Stimulated activated CD4-positive, alpha-beta T cell treated with anti-CD3 and anti-CD28 coated beads, Interleukin-1b, Interleukin-23, amount 100 ng/mL, for 1 hour (primary cell): ENCODE measurements around the gene DAAM2.
A peak's percentile ranks its signal among the peaks of the same experiment; 100 is the strongest.

ENCODE experiments used
- DNase-seq, 2 donors: peaks; one replicate each; pipeline ENCODE4 v3.0.0-alpha.2; 2020; ENCODE audit warnings: low read depth in 2 of 2

Gene DAAM2

GRCh38 chr6:39930540-39930939, 138.4 kb downstream of the DAAM2 start:
- no peak for DNase-seq

DNA sequence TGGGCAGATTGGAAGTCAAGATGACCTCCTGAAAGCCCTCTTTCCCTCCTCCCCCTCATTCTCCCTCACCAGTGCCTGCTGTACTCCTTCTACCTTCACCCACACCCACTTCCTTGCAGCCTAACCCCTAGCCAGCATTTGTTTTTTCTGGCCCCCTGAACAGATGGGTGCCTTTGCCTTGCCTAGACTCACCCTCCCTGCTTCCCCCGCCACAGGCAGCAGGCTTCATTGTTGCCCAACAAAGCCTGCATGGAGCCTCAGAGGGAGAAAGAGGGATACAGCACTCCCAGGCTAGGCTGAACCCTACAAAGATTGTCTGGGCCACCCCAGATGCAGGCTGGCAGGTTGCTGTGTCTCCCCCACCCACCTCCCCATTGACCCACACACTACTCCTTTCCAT, 139.4 kb downstream of the DAAM2 start:
- no peak for DNase-seq

DNA sequence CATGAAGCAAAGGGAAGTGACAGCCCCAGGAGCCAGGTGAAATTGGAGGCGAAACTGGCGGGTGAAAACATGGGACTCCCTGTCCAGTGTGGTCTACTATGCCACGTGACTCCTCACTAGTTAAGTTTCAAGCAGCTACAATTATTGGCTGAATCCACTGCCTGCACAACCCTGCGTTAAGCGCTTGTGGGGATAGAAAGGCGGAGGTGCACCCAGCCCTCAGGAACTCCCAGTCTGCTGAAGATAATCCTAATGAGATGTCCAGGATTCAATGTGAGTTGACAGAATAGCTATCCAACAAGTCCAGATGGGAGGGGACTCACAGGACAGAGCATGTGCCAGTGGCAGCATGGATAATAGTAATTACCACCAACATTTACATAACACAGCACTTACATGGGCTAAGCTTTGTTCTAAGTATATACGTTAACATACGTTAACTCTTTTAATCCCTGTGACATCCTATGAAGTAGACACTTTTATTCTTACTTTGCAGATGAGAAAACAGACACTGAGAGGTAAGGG, 140.3 kb downstream of the DAAM2 start:
- no peak for DNase-seq

GRCh38 chr6:39933669-39934130, 141.5 kb downstream of the DAAM2 start:
- DNase-seq: no peak

DNA sequence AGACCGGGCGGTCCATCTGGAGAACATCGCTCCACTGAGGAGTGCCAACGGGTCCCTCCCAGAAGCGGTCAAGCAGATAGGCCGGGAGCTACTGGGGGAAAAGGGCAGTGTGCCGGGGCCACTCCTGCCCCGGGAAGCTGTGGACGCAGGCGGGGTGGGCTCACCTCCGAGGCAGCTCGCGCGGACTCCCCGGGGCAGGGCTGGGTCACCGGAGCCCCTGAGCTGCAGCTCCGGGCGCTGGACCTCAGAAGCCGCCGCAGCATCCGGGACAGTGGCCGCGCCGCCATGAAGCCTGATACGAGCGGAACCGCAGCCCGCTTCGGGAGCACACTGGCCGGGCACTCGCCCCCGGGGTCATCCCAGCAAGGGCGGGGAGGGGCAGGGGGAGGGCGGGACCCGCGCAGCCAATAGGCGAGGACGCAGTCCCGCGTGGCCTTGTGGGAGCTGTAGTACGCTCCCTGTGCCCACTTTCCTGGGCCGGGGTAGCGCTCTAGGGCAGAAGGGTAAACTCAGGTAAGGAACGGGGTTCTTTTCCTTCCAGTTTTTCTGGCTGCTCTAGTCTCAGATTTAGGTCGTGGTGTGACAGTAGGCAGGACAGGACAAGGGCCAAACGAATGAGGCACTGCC, 142.1 kb downstream of the DAAM2 start, which contains the start of gene MOCS1:
TSS of gene MOCS1 (minus strand) at position 332 of the 627 bp plus-strand sequence. CDS start at position 287, 45 bp downstream.
- DNase-seq: peak in 1 of 2 donors; percentile 19

DNA sequence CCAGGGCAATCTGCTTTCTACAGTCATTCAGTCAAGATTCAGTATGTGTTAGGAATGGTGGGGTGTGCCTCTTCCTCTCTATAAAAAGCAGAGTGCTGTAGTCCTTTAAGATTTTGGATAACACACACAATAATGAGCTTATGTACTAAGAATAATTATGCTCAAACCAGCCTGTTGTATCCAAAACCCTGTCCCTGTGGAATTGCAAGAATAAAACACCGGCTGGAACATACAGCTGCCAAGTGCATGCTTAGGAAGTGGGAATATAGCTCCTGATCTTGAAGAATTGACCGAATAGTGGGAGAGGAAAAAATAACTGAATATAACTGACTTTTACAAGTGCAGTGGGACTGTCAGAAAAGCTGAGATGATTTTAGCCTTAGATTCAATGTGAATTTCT, 143.1 kb downstream of the DAAM2 start:
- DNase-seq: no peak

GRCh38 chr6:39936857-39937256, 144.7 kb downstream of the DAAM2 start:
- DNase-seq: no peak

- no peak for DNase-seq
Observed at GRCh38 chr6:39937686-39938333, 145.6 kb downstream of the DAAM2 start.

DNA sequence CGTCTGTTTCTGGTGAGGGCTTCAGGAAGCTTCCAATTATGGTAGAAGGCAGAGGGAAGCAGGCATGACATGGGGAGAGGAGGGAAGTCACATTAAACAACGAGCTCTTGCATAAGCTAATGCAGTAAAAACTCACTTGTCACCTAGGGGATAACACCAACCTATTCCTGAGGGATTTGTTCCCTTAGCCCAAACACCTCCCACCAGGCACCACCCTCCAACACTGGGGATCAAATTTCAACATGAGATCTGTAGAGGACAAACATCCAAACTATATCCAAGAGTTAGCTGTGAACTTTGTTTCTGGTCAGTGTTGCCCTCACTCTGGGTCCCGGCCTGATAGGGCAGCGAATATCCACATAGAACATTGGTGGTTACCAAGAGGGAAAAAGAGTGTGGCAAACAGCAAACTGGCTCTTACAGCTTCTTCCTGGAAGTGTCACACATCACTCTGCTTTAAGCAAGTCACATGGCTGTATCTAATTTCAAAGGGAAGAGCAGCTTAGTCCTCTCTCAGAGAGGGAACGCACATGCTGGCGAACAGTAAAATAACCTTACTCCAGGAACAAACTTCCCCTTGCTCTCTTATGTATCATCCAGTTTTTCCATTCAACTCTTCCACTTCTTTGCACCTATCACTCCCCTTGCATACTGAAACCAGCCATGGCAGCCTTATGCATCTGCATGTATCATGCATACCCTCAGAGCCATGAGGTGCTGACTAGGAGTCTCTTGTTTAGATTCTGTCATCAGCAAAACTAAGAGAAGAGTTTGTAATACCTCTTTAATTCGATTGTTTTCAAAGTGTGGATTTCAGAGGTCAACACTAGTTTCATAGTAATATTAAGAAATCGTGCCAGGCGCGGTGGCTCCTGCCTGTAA, 146.8 kb downstream of the DAAM2 start:
- DNase-seq: no peak

DNA sequence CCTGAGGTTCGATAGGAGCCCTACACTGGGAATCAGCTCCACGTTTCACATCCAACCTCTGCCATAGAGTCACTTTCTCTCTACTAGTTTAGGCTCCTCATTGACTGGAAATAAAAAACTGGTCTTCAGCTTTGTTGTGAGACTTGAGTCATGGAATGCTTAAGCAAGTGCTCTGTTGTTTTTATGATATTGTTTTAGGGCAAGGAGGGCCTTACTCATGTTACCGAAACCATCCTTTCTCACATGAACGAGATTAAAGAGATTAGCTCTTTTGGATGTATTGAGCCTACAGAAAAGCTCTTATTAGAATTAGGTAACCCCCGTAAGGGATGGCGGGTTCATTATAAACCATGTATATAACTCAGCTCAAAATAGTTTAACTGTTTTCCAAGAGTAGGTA, 149.0 kb downstream of the DAAM2 start:
- DNase-seq: no peak

DNA sequence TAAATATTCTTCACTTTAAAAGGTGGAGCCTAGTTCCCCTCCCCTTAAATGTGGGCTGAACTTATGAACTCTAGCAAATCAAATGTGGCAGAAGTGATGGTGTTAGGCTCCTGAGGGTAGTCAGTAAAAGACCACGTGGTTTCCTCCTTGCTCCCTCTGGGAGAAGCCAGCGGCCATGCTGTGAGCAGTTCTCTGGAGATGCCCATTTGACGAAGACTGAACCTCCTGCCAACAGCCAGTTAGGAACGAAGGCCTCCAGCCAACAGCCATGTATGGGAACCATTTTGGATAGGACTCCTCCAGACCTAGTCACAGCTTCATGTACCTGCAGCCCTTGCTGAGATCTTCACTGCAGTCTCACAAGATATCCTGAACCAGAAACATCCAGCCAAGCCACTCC, 149.6 kb downstream of the DAAM2 start:
- DNase-seq: no peak

GRCh38 chr6:39942903-39943580, 150.9 kb downstream of the DAAM2 start:
- no peak for DNase-seq

GRCh38 chr6:39945626-39946025, 153.4 kb downstream of the DAAM2 start:
- DNase-seq: no peak

DNA sequence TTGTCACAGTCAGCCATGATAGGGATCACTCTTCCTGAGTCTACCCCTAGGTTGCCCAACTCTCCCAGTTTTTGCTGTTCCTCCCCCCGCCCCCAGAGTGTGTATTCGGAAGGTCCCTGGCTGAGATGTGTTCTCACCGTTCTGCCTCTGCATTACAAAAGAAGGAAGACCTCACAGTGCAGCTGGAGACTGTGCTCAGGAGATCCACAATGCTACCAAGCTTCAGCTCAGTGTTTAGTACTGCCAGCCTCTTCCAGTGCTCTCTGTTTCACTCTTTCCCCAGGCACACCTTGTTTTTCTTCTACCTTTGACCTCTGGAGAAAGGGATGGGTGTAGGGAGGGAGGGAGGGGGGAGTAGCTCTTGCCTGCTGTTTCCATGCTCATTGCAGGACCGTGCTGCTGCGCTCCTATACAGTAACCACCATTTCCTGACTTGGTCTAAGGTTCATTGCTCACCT, 155.5 kb downstream of the DAAM2 start:
- DNase-seq: no peak

DNA sequence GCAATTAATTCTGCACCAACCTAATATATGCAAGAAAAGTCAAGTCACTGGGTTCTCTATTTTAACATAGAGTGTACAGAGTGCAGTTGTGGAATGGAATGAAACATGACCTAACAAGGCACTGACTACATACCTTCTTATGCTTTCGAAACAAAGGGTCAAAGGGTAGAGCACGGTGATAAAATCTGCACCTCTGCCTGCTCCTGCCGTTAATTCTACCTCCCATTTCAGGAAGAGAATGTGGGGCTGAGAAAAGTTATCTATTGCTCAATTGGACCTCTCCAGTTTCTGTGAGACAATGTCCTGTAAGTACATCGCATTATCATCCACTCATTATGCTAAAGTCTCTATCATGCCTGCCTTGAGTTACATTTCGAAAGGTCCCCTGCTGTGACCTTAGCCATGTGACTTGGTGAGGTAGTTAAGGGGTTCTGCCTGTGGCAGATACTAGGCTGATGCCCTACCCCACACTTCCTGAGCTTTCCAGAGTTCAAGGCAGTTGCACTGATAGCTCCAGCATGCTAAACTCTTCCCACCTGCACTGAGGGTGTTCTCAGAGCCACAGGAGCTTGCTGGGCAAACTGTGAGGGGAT, 156.1 kb downstream of the DAAM2 start:
- no peak for DNase-seq

GRCh38 chr6:39950125-39950720, 158.0 kb downstream of the DAAM2 start:
- DNase-seq: no peak

- no peak for DNase-seq
Observed at GRCh38 chr6:39951191-39951590, 159.0 kb downstream of the DAAM2 start.

GRCh38 chr6:39951716-39952115, 159.5 kb downstream of the DAAM2 start:
- no peak for DNase-seq

DNA sequence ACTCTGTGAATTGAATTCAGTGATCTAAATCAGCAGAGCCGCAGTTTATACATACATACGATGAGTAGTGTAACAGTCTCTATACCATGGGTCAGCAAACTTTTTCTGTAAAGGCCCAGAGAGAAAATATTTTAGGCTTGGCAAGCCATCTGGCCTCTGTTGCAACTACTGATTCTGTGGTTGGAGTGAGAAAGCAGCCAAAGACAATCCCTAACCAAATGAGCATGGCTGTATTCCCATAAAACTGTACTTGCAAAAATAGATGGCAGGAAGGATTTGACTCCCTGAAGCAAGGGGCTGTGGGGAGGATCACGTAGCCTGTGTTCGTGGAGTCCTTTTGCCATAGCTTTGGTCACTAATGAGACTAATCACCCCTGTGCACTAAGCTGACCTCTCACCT, 160.0 kb downstream of the DAAM2 start:
- no peak for DNase-seq

DNA sequence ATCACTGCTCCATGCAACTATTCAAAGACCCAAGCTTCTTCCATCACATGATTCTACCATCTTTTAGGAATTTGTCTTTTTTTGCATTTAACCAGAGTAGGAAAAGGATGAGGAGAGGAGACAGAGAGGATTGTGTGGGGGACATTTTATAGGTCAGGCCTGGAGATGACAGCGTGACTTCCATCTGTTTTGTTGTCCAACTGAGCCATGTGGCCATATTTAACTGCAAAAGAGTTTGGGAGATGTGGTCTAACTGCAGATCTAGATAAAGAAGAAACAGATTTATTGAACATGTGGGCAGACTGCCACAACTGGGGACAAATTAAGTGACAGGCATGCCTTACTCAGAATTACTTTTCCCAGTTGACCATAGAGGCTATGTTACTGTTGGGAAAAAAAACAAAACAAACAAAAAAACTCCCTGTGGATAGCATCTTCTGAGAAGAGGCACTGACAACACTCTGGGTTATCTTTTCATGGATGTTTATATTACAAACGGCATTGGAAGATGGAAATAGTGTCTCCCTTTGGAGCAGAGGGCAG, 161.0 kb downstream of the DAAM2 start:
- DNase-seq: no peak
